CD14-positive monocyte (primary cell): ENCODE data around the gene IER5L. TPM values are rescaled to one million over a fixed set of nuclear protein-coding genes. Genes with fewer than 3 reads are reported as not detected.

Experiments used
- DNase-seq, 3 donors: peaks; one replicate each; pipeline ENCODE4 v3.0.0-alpha.2; 2011 to 2022
- H2AFZ ChIP-seq: 2 replicates; pipeline ENCODE4 v1.6.0; 2012; ENCODE audit warnings: mild to moderate bottlenecking, low read depth, low read length, inconsistent platforms; ENCODE audit not compliant: insufficient read depth, poor library complexity, severe bottlenecking
- H3K27ac ChIP-seq, 2 donors: 1 replicate in 1 of 2; 2 replicates in 1 of 2; pipeline ENCODE4 v1.5.1; 2012 to 2013; ENCODE audit warnings: low read length in 2 of 2, control low read depth in 1 of 2, inconsistent platforms in 1 of 2, low read depth in 1 of 2, mild to moderate bottlenecking in 1 of 2
- H3K27me3 ChIP-seq, 2 donors: one replicate each; pipeline versions ENCODE4 v1.6.0 to v1.6.1; 2011 to 2013; ENCODE audit warnings: low read length in 2 of 2; ENCODE audit not compliant: control insufficient read depth in 2 of 2, insufficient read depth in 2 of 2
- H3K36me3 ChIP-seq, 2 donors: replicated peaks in 1 of 2; 1 replicate in 1 of 2; 2 replicates in 1 of 2; pipeline versions ENCODE4 v1.5.1 to v1.6.1; 2012 to 2013; ENCODE audit warnings: low read length in 2 of 2, control low read depth in 1 of 2, inconsistent platforms in 1 of 2, mild to moderate bottlenecking in 1 of 2; ENCODE audit not compliant: insufficient read depth in 2 of 2, control insufficient read depth in 1 of 2
- H3K4me1 ChIP-seq, 2 donors: 1 replicate in 1 of 2; 2 replicates in 1 of 2; pipeline versions ENCODE4 v1.5.1 to v1.6.1; 2012 to 2013; ENCODE audit warnings: low read length in 2 of 2, control low read depth in 1 of 2, inconsistent platforms in 1 of 2, mild to moderate bottlenecking in 1 of 2, moderate library complexity in 1 of 2; ENCODE audit not compliant: insufficient read depth in 2 of 2, control insufficient read depth in 1 of 2
- H3K4me2 ChIP-seq: replicated peaks from 2 replicates; pipeline ENCODE3; 2012; ENCODE audit warnings: low read length, moderate library complexity, mild to moderate bottlenecking; ENCODE audit not compliant: poor library complexity, severe bottlenecking; ENCODE audit errors: extremely low read depth
- H3K4me3 ChIP-seq, 3 experiments: fragments of 200-600 bp in 1 of 3; sonication (generic) in 1 of 3; replicated peaks in 1 of 3; 1 replicate in 2 of 3; 2 replicates in 1 of 3; pipeline ENCODE4 v1.5.1; 2011 to 2013; ENCODE audit warnings: low read length in 3 of 3, mild to moderate bottlenecking in 3 of 3, control low read depth in 2 of 3, low read depth in 2 of 3, inconsistent platforms in 1 of 3, moderate library complexity in 1 of 3
- H3K79me2 ChIP-seq: 2 replicates; pipeline ENCODE4 v1.6.0; 2012; ENCODE audit warnings: mild to moderate bottlenecking, control low read depth, inconsistent platforms, low read length, moderate library complexity; ENCODE audit not compliant: insufficient read depth
- H3K9ac ChIP-seq: 2 replicates; pipeline ENCODE4 v1.6.0; 2017; ENCODE audit warnings: low read length, mild to moderate bottlenecking; ENCODE audit not compliant: insufficient read depth, poor library complexity, severe bottlenecking
- H3K9me3 ChIP-seq, 2 donors: replicated peaks in 1 of 2; 1 replicate in 1 of 2; 2 replicates in 1 of 2; pipeline versions ENCODE4 v1.5.1 to v1.6.1; 2012 to 2013; ENCODE audit warnings: low read length in 2 of 2, control low read depth in 1 of 2; ENCODE audit not compliant: control insufficient read depth in 1 of 2, insufficient read depth in 1 of 2
- H4K20me1 ChIP-seq: 2 replicates; pipeline ENCODE4 v1.6.0; 2012; ENCODE audit warnings: mild to moderate bottlenecking, low read length, control low read depth, moderate library complexity; ENCODE audit not compliant: insufficient read depth
- H3K27ac Mint-ChIP-seq, 7 donors: one replicate each; pipeline ENCODE4 v1.8.0; 2020; ENCODE audit warnings: mild to moderate bottlenecking in 7 of 7, mixed read lengths in 7 of 7, moderate library complexity in 6 of 7, inconsistent platforms in 2 of 7
- H3K27me3 Mint-ChIP-seq, 3 donors: one replicate each; pipeline ENCODE4 v1.8.0; 2021 to 2022; ENCODE audit warnings: low read depth in 3 of 3, mild to moderate bottlenecking in 3 of 3, mixed read lengths in 3 of 3, moderate library complexity in 3 of 3, inconsistent platforms in 1 of 3
- H3K36me3 Mint-ChIP-seq, 2 donors: one replicate each; pipeline ENCODE4 v1.8.0; 2020; ENCODE audit warnings: mixed read lengths in 2 of 2, inconsistent platforms in 1 of 2, mild to moderate bottlenecking in 1 of 2
- H3K4me1 Mint-ChIP-seq: one replicate; pipeline ENCODE4 v1.8.0; 2020; ENCODE audit warnings: mild to moderate bottlenecking, mixed read lengths
- H3K4me3 Mint-ChIP-seq, 2 donors: one replicate each; pipeline ENCODE4 v1.8.0; 2020; ENCODE audit warnings: mild to moderate bottlenecking in 2 of 2, mixed read lengths in 2 of 2, moderate library complexity in 1 of 2
- H3K9me3 Mint-ChIP-seq, 7 donors: one replicate each; pipeline ENCODE4 v1.8.0; 2020 to 2022; ENCODE audit warnings: mixed read lengths in 7 of 7, mild to moderate bottlenecking in 6 of 7, moderate library complexity in 6 of 7, inconsistent platforms in 2 of 7
- WGBS: methylation state at CpG from one replicate; pipeline ENCODE4 v1.1.5; 2013; ENCODE audit warnings: missing lambda C conversion rate; ENCODE audit not compliant: insufficient coverage; 5-methylcytosine and 5-hydroxymethylcytosine counted together
- intact Hi-C, 2 donors: fragments of 100-400 bp; cut with micrococcal nuclease; formaldehyde crosslinking; loops; one replicate each; pipeline versions ENCODE4 v1.15.0 to v1.15.1; 2023
- polyA plus RNA-seq, 3 donors: library from polyadenylated mRNA; depleted of rRNA in 1 of 3; unstranded in 2 of 3; stranded (reverse) in 1 of 3; fragments of 300-500 nt in 2 of 3; fragments of >200 nt in 1 of 3; fragmentation: Illumina TruSeq in 2 of 3; gene quantifications; 1 replicate in 2 of 3; 2 replicates in 1 of 3; pipeline ENCODE4 v1.2.3, GENCODE V29; 2012 to 2021
- TF ChIP-seq, protein P1 (sequence below): fragments of 200-600 bp; IDR thresholded peaks from one replicate; pipeline ENCODE4 v1.8.0; 2022; ENCODE audit warnings: antibody characterized with exemption, mild to moderate bottlenecking

Gene IER5L
- polyA plus RNA-seq, 3 donors, result 0.36 to 15.5 (median 0.79) TPM

DNA sequence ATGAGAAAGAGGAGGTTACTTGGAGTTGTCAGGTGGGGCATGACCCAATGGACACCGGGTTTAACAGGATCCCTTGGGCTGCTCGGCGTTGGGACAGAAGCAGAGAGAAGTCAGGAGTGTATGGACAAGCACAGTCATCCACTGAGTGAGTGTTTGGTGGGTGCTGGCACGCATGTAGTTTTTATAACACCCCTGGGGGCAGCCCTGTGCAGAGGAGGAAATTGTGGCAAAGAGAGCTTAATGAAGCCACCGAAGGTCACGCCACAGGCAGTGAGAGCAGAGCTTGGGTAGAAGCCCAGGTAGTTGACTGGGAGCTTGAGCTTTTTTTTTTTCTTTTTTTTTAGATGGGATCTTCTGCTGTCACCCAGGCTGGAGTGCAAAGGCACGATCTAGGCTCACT is 43.2 kb upstream of the IER5L start:
- Mint-ChIP-seq H3K4me3 (no peak overlapping the region), H3K27me3 (peaks cover 0 to 5% (median 1%) of the 10 kb centered on the region in 3 donors), H3K27ac (no peak overlapping the region), H3K36me3 (no peaks in the 10 kb centered on the region), H3K4me1 (peaks cover 6% of the 10 kb centered on the region), H3K9me3 (peaks cover 0 to 1% (median 0%) of the 10 kb centered on the region in 7 donors)
- Histone ChIP-seq H3K27ac (no peak overlapping the region), H3K36me3 (no peaks in the 10 kb centered on the region), H3K4me3 (no peak overlapping the region), H3K4me2 (no peak overlapping the region), H3K27me3 (no peaks in the 10 kb centered on the region), H2AFZ (no peak overlapping the region), H3K9me3 (no peaks in the 10 kb centered on the region), H3K9ac (no peak overlapping the region), H3K4me1 (peaks cover 6 to 7% of the 10 kb centered on the region in 2 donors), H3K79me2 (no peaks in the 10 kb centered on the region), H4K20me1 (no peaks in the 10 kb centered on the region)
- TF ChIP-seq, protein P1, sequence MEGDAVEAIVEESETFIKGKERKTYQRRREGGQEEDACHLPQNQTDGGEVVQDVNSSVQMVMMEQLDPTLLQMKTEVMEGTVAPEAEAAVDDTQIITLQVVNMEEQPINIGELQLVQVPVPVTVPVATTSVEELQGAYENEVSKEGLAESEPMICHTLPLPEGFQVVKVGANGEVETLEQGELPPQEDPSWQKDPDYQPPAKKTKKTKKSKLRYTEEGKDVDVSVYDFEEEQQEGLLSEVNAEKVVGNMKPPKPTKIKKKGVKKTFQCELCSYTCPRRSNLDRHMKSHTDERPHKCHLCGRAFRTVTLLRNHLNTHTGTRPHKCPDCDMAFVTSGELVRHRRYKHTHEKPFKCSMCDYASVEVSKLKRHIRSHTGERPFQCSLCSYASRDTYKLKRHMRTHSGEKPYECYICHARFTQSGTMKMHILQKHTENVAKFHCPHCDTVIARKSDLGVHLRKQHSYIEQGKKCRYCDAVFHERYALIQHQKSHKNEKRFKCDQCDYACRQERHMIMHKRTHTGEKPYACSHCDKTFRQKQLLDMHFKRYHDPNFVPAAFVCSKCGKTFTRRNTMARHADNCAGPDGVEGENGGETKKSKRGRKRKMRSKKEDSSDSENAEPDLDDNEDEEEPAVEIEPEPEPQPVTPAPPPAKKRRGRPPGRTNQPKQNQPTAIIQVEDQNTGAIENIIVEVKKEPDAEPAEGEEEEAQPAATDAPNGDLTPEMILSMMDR, result no peak
- intact Hi-C loops, result no loop called here
- 46% methylated on average over 6 of the region's 7 CpGs for WGBS
- DNase-seq, result no peak

DNA sequence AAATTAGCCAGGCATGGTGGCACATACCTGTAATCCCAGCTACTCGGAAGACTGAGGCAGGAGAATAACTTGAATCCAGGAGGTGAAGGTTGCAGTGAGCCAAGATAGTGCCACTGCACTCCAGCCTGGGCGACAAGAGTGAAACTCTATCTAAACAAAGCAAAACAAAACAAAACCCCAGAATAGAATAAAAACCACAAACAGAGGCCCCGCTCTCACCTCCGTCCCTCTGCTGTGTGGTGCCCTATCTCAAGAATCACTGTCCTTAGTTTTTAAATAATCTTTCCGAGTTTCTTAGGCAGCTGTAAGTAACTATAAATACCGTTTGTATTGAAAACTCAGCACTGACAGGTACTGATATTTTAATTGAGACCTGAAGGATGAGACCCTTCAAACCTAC is 42.7 kb upstream of the IER5L start:
- H3K79me2 ChIP-seq, result no peaks in the 10 kb centered on the region
- TF ChIP-seq, protein P1, result no peak
- Mint-ChIP-seq H3K9me3 (peaks cover 0 to 1% (median 0%) of the 10 kb centered on the region in 7 donors), H3K36me3 (no peaks in the 10 kb centered on the region), H3K27me3 (peaks cover 0 to 5% (median 1%) of the 10 kb centered on the region in 3 donors), H3K4me1 (peaks cover 1% of the 10 kb centered on the region), H3K4me3 (no peak overlapping the region), H3K27ac (no peak overlapping the region)
- no peaks in the 10 kb centered on the region for H4K20me1 ChIP-seq
- H2AFZ ChIP-seq, result no peak overlapping the region
- peaks cover 1 to 3% of the 10 kb centered on the region in 2 donors for H3K4me1 ChIP-seq
- H3K9ac ChIP-seq, result no peak overlapping the region
- DNase-seq, result no peak
- intact Hi-C loops, result no loop called here
- no peaks in the 10 kb centered on the region for H3K9me3 ChIP-seq
- no peak overlapping the region for H3K4me2 ChIP-seq
- no peaks in the 10 kb centered on the region for H3K36me3 ChIP-seq
- WGBS, result 76% methylated on average over 3 of the region's 6 CpGs
- no peaks in the 10 kb centered on the region for H3K27me3 ChIP-seq
- H3K4me3 ChIP-seq, result no peak overlapping the region
- no peak overlapping the region for H3K27ac ChIP-seq
